ENCODE measurements around the gene STARD13.
"Not testable (repeated sequence)": the region's sequence is repeated elsewhere in the genome, so short reads cannot be mapped to it uniquely, and the experiment has no call there.

Gene STARD13

GRCh38 chr13:33251131-33251661 is 34.4 kb downstream of the STARD13 start:
- no peak for DNase-seq

GRCh38 chr13:33250609-33251008 is 34.9 kb downstream of the STARD13 start:
- DNase-seq, result no peak

- no peak for DNase-seq
Observed at GRCh38 chr13:33249894-33250293, 35.7 kb downstream of the STARD13 start.

GRCh38 chr13:33249066-33249465 is 36.5 kb downstream of the STARD13 start:
- DNase-seq, result no peak

GRCh38 chr13:33245505-33246158 is 39.9 kb downstream of the STARD13 start:
- no peak for DNase-seq

GRCh38 chr13:33244907-33245287 is 40.7 kb downstream of the STARD13 start:
- DNase-seq, result no peak

- DNase-seq, result peak; percentile 10
Observed at GRCh38 chr13:33244210-33244906, 41.2 kb downstream of the STARD13 start.

GRCh38 chr13:33242984-33243617 is 42.5 kb downstream of the STARD13 start:
- no peak for DNase-seq

- not testable (repeated sequence) for DNase-seq
Observed at GRCh38 chr13:33242372-33242771, 43.2 kb downstream of the STARD13 start.

GRCh38 chr13:33236021-33236420 is 49.5 kb downstream of the STARD13 start:
- DNase-seq, result no peak

- DNase-seq, result no peak
Observed at GRCh38 chr13:33235564-33235963, 50.0 kb downstream of the STARD13 start.

GRCh38 chr13:33235078-33235477 is 50.5 kb downstream of the STARD13 start:
- no peak for DNase-seq

- DNase-seq, result no peak
Observed at GRCh38 chr13:33233547-33233946, 52.0 kb downstream of the STARD13 start.

- no peak for DNase-seq
Observed at GRCh38 chr13:33232883-33233282, 52.7 kb downstream of the STARD13 start.

- DNase-seq, result no peak
Observed at GRCh38 chr13:33231339-33231738, 54.2 kb downstream of the STARD13 start.

- no peak for DNase-seq
Observed at GRCh38 chr13:33230178-33230881, 55.2 kb downstream of the STARD13 start.

GRCh38 chr13:33229446-33230177 is 55.9 kb downstream of the STARD13 start:
- no peak for DNase-seq

- no peak for DNase-seq
Observed at GRCh38 chr13:33228648-33229445, 56.7 kb downstream of the STARD13 start.

- no peak for DNase-seq
Observed at GRCh38 chr13:33227927-33228647, 57.5 kb downstream of the STARD13 start.

- DNase-seq, result no peak
Observed at GRCh38 chr13:33224686-33225085, 60.9 kb downstream of the STARD13 start.

GRCh38 chr13:33224191-33224590 is 61.4 kb downstream of the STARD13 start:
- DNase-seq, result no peak

Measured in DMS79 (cell line).